ENCODE data around the gene IFI35. TPM values are rescaled to one million over a fixed set of nuclear protein-coding genes. Genes with fewer than 3 reads are reported as not detected.
"Not testable (repeated sequence)": the region's sequence is repeated elsewhere in the genome, so short reads cannot be mapped to it uniquely, and the experiment has no call there.

IFI35 gene
- total RNA-seq, 1 experiment from 2014 or later, result 84.2 TPM

DNA sequence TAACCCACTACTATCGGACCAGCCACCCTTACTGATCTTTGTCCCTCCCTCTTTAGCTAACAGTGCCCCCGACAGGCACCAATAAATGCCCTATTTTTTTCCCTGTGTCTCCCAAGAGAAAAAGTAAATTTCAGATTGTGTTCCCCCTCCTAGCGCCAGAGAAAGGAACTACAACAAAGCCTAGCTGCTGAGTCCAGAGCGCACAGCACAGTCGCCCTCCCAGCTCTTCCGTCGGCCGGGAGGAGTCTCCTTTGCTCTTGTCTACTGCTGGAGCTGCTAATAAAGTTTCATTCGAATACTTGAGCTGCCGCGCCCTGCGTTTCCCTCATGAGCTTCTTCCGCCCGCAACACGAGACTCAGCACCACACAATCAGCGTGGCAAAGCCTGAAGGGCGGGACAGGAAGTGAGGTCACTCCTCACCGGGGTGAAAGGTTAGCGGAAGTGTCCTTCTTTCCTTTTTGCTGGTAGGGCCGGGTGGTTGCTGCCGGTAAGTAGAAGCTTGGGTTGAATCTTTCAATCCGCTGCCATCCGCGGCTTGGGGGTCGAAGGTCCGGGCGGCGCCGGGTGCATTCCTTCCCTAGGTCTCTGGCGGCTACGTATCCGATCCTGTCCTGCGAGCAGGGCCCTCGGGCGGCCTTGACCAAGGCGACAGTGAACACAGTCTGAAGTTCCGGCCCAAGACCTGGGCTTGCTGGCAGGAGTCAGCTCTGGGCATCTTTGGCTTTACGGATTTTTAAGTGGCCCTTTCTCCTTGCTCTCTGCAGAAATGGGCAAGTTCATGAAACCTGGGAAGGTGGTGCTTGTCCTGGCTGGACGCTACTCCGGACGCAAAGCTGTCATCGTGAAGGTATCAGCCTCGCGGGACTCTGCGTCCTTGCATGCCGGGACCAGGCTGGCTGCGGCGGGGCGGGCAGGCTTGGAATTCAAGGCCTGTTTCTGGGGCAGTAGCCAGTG is 8.3 kb upstream of the IFI35 start, which contains the start of gene RPL27:
Gene RPL27 (plus strand): TSS at position 436 of the 955 bp plus-strand sequence. CDS start 332 bp downstream, at position 768.
- DNase-seq (ENCODE audit: low spot score), result peak; percentile 100

DNA sequence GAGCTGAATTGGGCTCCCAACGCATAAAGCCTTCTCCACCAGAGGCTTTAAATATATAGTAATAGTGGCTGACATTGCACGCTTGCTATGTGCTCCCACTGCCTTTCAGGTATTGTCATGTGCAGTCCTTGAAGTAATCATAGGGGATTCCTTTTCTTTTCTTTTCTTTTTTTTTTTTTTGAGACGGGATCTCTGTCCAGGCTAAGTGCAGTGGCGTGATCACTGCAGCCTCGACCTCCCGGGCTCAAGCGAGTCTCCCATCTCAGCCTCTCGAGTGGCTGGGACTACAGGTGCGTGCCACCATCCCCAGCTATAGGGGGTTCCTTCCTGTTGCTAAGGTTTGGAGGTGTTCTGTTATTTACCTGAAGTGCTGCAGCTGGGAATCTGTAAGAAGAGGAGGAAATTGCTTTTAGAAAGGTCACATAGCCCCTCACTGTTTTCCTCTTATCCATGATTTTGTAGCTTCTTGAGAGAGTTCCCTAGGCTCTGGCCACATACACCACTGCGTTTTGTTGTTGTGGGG is 7.5 kb upstream of the IFI35 start:
- no peak for DNase-seq (ENCODE audit: low spot score)

DNA sequence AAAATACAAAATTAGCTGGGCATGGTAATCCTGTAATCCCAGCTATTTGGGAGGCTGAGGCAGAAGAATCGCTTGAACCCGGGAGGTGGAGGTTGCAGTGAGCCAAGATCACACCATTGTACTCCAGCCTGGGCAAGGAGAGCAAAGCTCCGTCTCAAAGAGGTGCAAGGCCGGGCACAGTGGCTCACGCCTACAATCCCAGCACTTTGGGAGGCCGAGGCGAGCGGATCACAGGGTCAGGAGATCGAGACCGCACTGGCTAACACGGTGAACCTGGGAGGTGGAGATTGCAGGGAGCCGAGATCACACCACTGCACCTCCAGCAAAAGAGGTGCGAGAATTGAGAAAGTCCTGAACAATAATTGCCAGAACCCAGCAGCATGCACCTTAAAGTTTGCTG is 5.7 kb upstream of the IFI35 start:
- not testable (repeated sequence) for DNase-seq (ENCODE audit: low spot score)

DNA sequence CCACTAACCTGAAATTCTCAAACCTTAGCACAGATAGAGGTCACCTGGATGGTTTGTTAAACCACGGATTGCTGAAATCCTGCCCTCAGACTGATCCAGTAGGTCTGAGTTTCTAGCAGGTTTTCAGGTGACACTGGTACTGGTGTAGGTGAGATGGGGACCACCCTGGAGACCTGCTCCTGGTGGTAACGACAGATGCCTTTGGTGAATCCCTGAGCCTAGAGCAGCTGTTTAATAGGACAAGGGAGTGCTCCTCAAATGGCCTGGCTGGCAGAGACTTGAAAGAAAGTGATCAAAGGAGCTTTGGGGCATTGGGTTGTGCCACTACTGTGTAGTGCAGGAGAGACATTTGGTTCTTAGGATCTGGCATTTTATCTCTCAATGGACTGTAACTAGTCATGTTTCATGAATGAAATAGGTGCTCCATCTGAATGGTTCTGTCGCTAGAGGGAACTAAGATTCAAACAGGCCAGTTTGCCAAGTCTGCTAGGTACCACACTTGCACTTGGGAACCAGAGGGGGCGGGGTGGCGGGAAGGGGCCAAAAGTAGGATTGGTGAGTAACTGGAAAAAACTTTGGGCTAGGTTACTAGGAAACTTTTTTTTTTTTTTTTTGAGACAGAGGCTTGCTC is 2.9 kb upstream of the IFI35 start:
- DNase-seq (ENCODE audit: low spot score), result peak; percentile 80

DNA sequence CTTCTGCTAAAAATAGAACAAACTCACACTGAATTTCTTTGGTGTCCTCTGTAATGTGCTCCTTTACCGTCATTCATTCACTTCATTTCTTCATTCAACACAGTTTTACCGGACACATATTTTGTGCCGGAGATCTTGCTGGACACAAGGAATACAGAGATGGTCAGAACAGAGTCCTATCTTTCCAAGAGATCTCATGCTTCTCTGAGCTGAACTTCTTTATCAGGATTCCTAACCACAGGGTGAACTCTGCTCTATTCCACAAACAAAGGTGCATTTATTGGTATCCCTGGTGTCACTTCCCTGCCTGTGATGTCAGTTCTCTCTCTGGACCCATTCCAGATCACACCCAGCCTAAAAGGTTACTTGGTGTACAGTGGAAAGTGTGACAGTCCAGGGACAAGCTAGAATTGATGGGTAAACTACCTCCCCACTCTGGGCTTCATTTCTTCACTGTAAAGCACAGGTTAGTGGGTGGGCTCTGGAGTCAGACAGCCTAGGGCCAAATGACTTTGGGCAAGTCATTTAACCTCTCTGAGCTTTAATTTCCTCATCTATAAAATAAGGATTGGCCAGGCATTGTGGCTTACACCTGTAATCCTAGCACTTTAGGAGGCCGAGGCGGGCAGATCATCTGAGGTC is 4.2 kb downstream of the IFI35 start:
- DNase-seq (ENCODE audit: low spot score), result peak; percentile 79

DNA sequence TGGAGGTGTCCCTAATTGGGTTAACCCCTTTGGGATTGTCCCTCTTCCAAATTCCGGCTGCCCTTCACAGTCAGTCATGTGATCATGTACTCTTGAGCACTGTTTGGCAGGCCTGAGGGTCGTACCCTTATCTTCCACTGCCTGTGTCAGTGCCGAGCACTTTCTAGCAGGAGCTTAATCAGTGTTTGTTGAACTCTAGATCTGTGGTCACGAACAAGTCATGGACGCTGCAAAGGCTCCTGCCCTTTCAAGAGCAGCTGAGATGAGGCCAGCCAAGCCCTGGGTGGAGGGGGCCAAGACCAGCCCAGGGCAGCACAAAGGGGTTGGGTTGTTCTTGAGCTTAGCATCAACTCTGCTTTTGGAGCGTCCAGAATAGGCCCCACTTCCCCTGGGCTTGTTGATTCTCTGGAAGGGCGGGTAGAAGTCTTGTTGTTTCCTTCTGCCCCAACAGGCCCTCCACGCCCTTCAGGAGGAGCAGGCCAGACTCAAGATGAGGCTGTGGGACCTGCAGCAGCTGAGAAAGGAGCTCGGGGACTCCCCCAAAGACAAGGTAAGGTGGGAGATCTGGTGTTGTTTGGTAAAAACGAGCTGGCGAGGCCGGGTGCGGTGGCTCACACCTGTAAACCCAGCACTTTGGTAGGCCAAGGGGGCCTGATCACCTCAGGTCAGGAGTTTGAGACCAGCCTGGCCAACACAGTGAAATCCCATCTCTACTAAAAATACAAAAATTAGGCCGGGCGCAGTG is 5.3 kb downstream of the IFI35 start:
- no peak for DNase-seq (ENCODE audit: low spot score)

DNA sequence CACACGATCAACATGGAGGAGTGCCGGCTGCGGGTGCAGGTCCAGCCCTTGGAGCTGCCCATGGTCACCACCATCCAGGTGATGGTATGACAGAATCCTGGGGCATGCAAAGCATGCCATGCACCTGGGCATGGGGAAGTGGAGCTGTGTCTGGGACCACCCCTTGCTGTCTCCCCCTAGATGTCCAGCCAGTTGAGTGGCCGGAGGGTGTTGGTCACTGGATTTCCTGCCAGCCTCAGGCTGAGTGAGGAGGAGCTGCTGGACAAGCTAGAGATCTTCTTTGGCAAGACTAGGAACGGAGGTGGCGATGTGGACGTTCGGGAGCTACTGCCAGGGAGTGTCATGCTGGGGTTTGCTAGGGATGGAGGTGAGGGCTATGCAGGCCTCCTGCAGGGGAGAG is 6.7 kb downstream of the IFI35 start:
- no peak for DNase-seq (ENCODE audit: low spot score)

DNA sequence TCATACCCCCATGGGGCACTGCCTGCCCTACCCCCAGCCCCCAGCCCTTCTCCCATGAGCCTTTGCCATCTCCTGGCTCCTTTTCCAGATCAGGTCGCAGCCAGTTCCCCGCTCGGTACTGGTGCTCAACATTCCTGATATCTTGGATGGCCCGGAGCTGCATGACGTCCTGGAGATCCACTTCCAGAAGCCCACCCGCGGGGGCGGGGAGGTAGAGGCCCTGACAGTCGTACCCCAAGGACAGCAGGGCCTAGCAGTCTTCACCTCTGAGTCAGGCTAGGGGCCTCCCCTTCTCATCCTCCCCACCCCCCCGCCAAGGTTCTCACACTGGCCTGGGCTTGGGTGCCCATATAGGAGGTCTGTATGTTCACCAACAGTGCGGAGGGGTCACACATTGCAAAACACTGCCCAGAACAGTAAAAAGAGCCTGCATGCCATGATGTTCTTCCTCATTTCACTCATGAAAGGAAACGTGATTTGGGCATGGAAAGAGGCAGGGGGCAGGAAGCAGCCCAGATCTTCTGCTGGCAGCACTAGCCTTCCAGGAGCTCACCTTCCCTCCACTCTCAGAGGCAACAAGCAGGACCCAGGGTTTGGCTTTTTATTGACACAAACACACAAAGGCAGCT is 7.5 kb downstream of the IFI35 start:
- DNase-seq (ENCODE audit: low spot score), result no peak

DNA sequence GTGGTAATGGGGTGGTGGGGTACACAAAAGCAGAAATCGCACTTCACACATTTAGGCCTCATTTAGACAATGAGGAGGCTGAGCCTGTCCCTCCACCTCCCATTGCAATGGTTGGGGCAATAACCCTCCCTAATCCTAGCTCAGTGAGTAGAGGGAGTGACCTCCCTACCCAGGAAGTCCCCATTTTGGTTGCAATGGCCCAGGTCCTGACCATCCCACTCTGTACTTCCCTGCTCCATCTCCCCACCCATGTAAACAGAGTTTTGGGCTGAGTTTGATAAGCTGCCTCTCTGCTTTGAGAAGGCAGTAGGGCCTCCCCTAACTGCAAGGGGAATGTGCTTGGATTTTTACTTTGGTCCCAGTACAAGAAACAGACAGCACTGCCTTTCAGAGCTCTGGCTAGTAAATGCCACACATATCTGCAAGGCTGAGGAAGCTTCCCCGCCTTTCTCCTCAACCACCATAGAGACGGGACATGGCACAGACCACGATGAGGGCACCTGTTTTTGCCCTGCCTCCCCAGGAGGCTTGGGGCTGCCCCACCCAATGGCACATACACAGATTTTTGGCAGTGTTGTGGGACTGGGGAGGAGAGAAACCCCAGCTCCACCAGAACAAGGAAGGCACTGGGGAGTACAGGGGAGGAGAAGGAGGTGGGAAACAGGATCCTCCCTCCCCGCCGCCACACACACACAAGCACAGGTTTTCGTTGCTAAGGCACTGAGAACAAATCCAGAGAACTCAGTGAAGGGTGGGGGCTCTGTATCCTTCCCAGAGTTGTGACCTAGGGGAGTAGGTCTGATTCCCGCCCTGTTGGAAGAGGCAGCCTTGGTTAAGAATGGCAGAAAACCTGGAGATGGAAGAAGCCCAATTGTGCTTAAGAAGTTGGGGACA is 8.3 kb downstream of the IFI35 start:
- DNase-seq (ENCODE audit: low spot score), result no peak

DNA sequence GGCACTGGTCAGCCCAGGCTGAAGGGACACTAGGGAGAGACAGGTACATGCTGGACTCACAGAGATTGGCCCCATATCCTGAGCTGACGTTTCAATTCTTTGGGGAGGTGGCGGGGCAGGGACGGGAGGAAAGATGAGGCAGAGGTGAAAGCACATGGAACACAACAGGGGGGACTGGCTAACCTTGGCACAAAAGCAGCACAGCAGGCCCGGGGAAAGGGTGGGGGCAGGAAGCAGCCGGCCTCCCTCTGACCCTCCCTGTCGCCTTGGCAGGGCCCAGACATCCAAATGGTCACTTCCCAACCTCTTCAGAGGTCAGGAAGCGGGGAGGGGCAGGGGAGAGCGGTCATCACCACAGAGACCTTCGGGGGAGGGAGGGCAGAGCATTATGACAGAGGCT is 9.0 kb downstream of the IFI35 start:
- peak; percentile 48 for DNase-seq (ENCODE audit: low spot score)

DNA sequence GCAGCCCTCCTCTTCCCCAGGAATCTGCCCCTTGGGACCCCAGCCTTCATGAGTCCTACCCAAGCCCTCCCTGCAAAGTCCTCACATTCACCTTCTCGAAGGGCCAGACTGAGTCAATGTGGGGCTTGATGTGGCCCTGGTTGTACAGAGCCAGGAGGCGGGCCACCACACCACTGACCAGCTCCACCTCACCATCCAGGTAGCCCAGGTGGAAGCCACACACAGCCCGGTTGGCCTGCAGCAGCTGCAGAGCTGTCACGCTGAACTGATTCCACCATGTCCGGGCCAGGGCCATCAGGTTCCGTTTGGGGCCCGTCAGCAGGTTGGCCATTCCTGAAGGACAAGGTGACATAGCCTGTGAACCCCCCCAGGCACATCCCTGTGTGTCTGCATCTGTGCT is 9.6 kb downstream of the IFI35 start:
- no peak for DNase-seq (ENCODE audit: low spot score)

DNA sequence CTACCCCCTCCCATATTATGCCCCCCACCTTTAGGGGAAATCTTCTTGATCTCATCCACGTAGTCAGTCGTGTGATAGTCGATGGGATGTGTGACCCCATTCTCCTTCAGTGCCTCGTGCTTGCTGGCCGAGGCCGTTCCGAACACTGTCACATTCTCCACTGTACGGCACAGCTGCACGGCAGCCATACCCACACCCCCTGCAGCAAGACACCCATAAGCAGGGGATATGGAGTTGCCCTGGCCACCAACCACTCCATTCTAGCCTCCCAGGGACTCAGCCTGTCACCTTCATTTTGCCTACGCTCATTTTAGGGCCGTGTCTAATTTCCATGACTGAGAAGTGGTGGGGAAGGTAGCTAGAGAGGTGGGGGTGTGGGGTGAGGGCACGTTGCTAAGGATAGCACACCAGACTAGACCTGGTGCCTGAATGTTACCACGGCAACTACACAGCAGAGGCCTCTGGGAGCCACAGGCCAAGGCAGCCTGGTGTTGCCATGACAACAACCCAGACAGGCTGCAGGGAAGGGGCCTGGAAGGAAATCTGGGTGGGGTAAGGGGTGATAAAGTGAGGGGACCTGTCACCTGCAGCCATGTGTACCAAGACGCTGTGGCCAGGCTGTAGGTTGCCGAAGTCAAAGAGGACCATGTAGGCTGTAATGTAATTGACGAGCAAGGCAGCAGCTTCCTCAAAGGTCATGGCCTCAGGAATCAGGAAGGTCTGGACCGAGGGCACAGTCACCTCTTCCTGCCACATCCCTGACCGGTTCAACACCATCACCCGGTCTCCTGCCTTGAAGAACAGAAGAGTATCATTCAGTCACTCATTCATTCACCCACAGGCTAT is 11.6 kb downstream of the IFI35 start:
- DNase-seq (ENCODE audit: low spot score), result no peak

DNA sequence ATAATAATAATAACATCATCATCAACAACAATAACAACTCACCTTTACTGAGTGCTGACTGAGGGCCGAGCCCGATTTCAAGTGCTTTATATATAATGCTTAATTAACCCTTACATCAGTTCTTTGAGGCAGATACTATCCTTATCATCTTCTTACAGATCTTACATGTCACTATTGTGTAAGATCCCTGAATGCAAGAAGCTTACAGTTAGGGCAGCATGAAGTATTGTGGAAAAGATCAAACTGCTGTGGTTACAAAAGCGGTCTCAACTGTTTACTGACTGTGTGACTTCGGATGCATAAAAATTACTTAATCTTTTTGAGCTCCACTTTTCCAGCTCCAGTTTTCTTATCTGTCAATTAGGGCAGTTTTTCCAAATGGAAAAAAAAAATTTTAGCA is 12.3 kb downstream of the IFI35 start:
- DNase-seq (ENCODE audit: low spot score), result no peak

DNA sequence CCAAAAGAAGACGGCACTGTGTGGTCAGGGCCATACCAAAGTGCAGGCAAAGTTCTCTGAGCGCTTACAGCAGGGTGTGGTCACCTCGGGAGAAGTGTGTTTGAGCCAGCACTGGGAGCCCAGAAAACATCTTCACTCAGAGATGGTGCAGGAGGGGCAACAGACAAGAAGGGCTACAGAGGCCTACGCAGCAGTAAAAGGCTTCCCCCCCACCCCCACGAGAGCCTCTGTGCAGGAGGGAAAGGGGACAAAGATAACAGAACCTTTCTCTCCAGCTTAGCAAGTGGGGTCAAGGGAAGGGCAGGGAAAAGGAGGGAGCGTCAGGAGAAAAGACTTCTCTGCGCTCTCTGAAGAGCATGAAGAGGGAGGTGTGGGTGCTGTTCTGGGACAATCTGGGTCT is 12.8 kb downstream of the IFI35 start:
- DNase-seq (ENCODE audit: low spot score), result no peak

DNA sequence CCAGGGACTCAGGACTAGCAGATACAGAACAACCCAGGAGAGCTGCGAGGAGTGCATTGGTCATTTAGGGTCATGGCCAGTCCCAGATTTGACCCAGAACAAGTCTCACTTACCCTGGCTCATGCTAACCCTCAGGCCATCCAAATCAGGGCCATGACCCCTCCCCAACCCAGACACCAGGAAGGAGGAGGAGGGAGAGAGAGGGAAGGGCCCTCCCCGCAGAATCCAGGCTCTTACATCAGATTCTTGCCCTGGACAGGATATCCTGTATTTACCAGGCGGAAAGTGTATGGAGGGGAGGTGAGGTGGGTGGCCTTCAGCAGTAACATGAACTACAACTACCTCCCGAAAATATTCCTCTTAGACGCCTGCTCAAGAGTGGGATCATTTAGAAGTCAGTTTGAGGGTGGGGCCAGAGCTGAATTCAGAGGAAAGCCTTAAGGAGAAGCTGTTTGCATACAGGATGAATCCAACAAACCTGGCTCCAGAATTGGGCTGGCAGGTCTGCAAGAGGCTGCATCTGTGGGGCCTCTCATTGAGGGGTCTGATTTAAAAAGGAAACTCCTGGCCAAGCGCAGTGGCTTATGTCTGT is 13.5 kb downstream of the IFI35 start:
- DNase-seq (ENCODE audit: low spot score), result no peak

DNA sequence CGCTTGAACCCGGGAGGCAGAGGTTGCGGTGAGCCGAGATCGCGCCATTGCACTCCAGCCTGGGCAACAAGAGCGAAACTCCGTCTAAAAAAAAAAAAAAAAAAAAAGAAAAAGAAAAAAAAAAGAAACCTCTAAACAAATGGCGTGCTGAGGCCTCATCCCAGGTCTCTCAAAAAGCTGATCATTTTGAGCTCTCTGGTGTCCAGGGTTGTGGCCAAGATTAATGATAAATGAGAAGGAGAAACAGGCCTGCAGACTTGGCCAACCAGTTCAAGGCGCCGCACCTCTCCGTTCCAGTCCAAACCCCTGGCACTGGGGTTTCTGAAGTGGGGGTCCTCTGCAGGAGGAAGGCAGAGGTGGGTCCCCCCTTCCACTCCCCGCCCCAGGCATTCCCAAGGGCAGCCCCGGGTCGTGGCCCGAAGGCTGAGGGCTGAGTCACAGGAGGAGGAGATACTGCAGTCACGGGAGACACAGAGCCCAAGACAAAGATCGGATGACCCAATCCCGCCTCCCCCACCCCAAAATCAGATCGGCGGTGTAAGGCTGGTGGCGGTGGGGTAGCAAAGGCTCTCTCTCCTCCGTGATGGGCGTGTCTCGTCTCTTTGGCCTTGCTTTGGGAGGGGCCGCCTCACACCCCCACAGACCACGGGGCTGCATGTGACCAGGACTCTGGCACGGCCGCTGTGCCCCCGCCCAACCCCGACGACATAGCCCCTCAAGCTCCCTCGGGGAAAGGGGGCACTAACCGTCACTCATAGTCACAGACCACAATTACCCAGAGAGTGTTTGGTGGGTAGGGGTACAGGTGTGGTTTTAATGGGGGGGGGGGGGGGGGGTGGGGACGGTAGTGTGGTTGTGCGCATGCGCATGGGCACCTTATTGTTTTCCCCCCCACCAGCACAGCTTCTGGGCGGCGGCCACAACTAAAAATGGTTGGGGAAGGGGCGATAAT is 14.5 kb downstream of the IFI35 start:
- peak; percentile 92 for DNase-seq (ENCODE audit: low spot score)

DNA sequence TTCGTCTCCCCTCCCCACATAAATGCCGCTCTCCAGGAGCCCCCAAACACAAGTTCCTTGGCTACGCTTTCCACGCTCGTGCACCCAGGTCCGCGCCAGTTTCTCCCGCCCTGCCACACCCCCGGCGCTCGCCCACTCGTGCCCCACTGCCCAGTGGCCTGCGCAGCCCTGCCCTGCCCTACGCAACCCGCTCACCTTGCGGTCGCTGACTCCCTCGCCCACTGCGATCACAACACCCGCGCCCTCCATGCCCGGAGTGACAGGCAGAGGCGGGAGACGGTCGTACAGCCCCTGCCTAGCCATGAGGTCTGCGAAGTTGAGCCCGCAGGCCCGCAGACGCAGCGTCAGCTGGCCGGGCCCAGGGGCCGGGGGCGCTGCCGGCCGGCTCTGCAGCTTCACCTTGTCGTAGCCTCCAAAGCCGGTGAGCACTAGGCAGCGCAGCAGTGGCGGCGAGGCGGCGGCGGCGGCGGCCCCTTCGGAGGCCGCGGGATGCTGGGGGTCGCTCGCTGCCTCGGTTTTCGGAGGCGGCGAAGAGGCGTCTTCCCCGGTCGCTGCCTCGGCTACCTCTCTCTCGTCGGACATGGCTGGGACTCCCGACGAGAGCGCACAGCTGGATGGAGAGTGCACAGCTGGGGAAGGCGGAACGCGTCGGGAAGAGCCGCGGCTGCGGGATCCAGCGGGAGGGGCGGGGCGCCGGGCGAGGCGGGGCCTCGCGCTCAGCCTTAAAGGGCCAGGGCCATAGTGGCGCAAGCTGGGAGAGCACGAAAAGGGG is 15.3 kb downstream of the IFI35 start, which contains the start of gene VAT1:
Gene VAT1 (minus strand): TSS at position 645 of the 772 bp plus-strand sequence. CDS start 63 bp downstream, at position 582.
- DNase-seq (ENCODE audit: low spot score), result peak; percentile 67
